Measurements from ENCODE around the gene TMEM200C. TPM values are rescaled to one million over a fixed set of nuclear protein-coding genes. Genes with fewer than 3 reads are reported as not detected.

TMEM200C gene
- total and polyA plus RNA-seq, 9 of the 15 experiments (the other 6 are each of a cell fraction or from before 2014, with no cell fraction given): 0.04 TPM; not detected in 8

- CTCF ChIA-PET (ENCODE audit: low intra/inter-chr PET ratio): no interaction called here
- intact Hi-C loops (cut with micrococcal nuclease): no loop called here
- no peak overlapping the region for H2AFZ ChIP-seq (ENCODE audit: low read depth, low read length)
- TF ChIP-seq ZNF436 (CRISPR knock-in tag; IDR thresholded peaks at IDR 0.05) (no peak), SOX6 (IDR thresholded peaks at IDR 0.05) (no peak), CREM (IDR thresholded peaks at IDR 0.05; ENCODE audit: low read depth) (no peak), BHLHE40 (IDR thresholded peaks at IDR 0.05; ENCODE audit: low read length) (no peak), ZNF280A (IDR thresholded peaks at IDR 0.05; ENCODE audit: low read depth, partially characterized antibody) (no peak), UBTF (IDR thresholded peaks at IDR 0.05; ENCODE audit: borderline replicate concordance in 1 of 2, low read depth in 2 of 2, low read length in 2 of 2) (no peak), ZKSCAN1 (IDR thresholded peaks at IDR 0.05; ENCODE audit: low read depth, low read length) (no peak), MAFG (tag; conservative IDR thresholded peaks at IDR 0.05) (no peak), KLF13 (tag; IDR thresholded peaks at IDR 0.05; ENCODE audit: borderline replicate concordance, low read depth) (no peak), ZNF511 (CRISPR knock-in tag; IDR thresholded peaks at IDR 0.05) (no peak), STAG1 (CRISPR knock-in tag; IDR thresholded peaks at IDR 0.05; ENCODE audit: borderline replicate concordance) (no peak), BRCA1 (IDR thresholded peaks at IDR 0.05) (no peak), BRCA1 (CRISPR knock-in tag; IDR thresholded peaks at IDR 0.05) (no peak), GATAD2A (IDR thresholded peaks at IDR 0.05) (no peak), THRAP3 (IDR thresholded peaks at IDR 0.05; ENCODE audit: borderline replicate concordance) (no peak), ZKSCAN8 (CRISPR knock-in tag; IDR thresholded peaks at IDR 0.05) (no peak)
Measured at GRCh38 chr18:5930789-5931188, 35.5 kb upstream of the TMEM200C start.

More at GRCh38 chr18:5930789-5931188, 35.5 kb upstream of the TMEM200C start:
- Histone ChIP-seq H3K4me3 (no peak overlapping the region), H3K36me3 (ENCODE audit: control insufficient read depth, insufficient read depth, low read length) (no peaks in the 10 kb centered on the region), H3K27me3 (ENCODE audit: control insufficient read depth in 2 of 2, insufficient read depth in 2 of 2, low read length in 2 of 2) (no peaks in the 10 kb centered on the region), H3K4me2 (ENCODE audit: insufficient read depth, low read length) (no peak overlapping the region), H3K27ac (ENCODE audit: extremely low read depth, low read depth, low read length) (no peak overlapping the region), H3K4me1 (replicated peaks in 1 of 2; ENCODE audit: control insufficient read depth in 2 of 2, insufficient read depth in 2 of 2, low read length in 2 of 2) (no peaks in the 10 kb centered on the region), H3K9ac (ENCODE audit: insufficient read depth in 1 of 2, low read depth in 2 of 2, low read length in 2 of 2) (no peak overlapping the region), H3K9me3 (replicated peaks; ENCODE audit: control insufficient read depth, insufficient read depth, low read depth, low read length) (no peaks in the 10 kb centered on the region), H3K79me2 (ENCODE audit: control insufficient read depth, insufficient read depth, low read length) (no peaks in the 10 kb centered on the region), H3K9me1 (ENCODE audit: control insufficient read depth, insufficient read depth, low read length) (no peaks in the 10 kb centered on the region), H4K20me1 (replicated peaks; ENCODE audit: control insufficient read depth, insufficient read depth, low read length) (no peaks in the 10 kb centered on the region)
- FAIRE-seq (no peak), ATAC-seq (no peak), DNase-seq (ENCODE audit: extremely low read depth in 1 of 4, low spot score in 3 of 4) (no peak)
- POLR2A ChIA-PET: no interaction called here
- in situ Hi-C loops (cut with MboI): no loop called here
- 3% methylated on average over 2 of the region's 2 CpGs for WGBS (ENCODE audit: insufficient coverage, low coverage, missing lambda C conversion rate)
- no TSS peak for BruUV-seq (replicated peaks)
